Body of pancreas (tissue), 4 donors: ENCODE results near the gene COL21A1.

Experiments
- CTCF ChIP-seq, 7 experiments: fragments of 450-650 bp in 4 of 7; fragments of 200-600 bp in 3 of 7; sonication (generic) in 3 of 7; IDR thresholded peaks; one replicate each; pipeline ENCODE4 v1.5.1; 2016 to 2019; ENCODE audit warnings: antibody characterized with exemption in 7 of 7
- POLR2A ChIP-seq, 3 donors: fragments of 450-650 bp; IDR thresholded peaks; one replicate each; pipeline ENCODE4 v1.6.1; 2016; ENCODE audit warnings: antibody characterized with exemption in 3 of 3, mild to moderate bottlenecking in 2 of 3

GRCh38 chr6:56073761-56074160 lies 173.6 kb downstream of the COL21A1 start:
- no peak for TF ChIP-seq CTCF (IDR thresholded peaks at IDR 0.05)
- TF ChIP-seq POLR2A (IDR thresholded peaks at IDR 0.05) = no peak
